Measurements from ENCODE around the gene LRRC52.
A peak's percentile ranks its signal among the peaks of the same experiment; 100 is the strongest.
"Not testable (repeated sequence)": the region's sequence is repeated elsewhere in the genome, so short reads cannot be mapped to it uniquely, and the experiment has no call there.

Gene LRRC52

DNA sequence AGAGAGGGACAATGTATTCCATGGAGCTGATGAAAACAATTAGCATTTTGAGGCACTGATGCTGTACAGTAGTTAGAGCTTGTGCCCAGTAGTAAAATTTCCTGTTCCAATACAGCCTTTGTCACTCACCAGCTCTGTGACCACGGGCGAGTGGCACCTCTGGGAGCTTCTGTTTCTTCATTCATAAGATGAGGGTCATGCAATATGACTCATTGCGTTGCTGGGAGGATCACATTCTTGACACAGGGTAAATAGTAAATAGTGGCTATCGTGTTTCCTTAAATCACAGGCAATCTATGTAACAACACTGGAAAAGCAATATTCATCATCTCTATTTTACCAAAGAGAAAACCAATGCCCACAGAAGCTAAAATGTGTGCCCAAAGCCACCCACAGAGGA is 4.5 kb upstream of the LRRC52 start:
- no peak for DNase-seq

GRCh38 chr1:165539908-165540307 is 3.9 kb upstream of the LRRC52 start:
- no peak for DNase-seq

- no peak for DNase-seq
These were observed 1.7 kb upstream of the LRRC52 start for GRCh38 chr1:165542015-165542631.

DNA sequence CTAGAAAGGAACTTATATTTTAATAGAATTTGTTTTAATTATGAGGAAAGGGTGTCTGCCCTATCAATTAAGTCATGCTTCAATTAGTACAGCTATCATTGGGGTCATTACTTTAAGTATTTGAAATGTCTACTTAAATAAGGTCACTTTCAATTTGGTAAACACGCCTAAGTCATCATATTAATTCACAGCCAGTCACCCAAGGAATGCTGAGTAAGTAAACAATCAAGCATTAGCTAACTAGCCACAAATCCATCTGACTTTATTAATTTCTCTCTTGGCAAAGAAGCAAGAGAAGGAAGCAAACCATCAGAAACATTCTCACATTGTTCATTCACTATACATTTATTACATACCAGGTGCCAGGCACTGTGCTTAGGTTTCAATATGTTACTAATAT is 1.2 kb upstream of the LRRC52 start:
- no peak for DNase-seq

- DNase-seq: no peak
These were observed 1.2 kb downstream of the LRRC52 start for GRCh38 chr1:165544996-165545395.

GRCh38 chr1:165545974-165546373 is 2.2 kb downstream of the LRRC52 start:
- no peak for DNase-seq

DNA sequence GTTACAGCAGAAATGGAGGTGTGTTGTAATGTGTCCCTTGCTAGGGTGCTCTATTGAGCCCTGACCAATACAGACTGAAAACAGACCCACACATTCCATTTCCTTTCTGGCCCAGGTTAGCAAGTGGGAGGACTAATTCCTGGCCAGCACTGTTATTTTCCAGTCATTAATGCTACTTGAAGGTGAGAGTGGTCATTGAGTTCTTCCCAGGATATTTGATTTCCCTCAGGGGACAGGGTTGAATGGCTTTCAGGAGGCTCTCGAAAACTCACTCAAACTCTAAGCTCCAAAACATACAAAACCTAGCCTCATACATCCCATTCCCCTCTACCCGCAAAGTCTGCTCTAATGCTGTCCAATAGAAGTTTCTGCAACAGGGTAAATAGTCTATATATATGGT is 6.2 kb downstream of the LRRC52 start:
- peak; percentile 34 for DNase-seq

- no peak for DNase-seq
These were observed 7.7 kb downstream of the LRRC52 start for GRCh38 chr1:165551469-165551868.

DNA sequence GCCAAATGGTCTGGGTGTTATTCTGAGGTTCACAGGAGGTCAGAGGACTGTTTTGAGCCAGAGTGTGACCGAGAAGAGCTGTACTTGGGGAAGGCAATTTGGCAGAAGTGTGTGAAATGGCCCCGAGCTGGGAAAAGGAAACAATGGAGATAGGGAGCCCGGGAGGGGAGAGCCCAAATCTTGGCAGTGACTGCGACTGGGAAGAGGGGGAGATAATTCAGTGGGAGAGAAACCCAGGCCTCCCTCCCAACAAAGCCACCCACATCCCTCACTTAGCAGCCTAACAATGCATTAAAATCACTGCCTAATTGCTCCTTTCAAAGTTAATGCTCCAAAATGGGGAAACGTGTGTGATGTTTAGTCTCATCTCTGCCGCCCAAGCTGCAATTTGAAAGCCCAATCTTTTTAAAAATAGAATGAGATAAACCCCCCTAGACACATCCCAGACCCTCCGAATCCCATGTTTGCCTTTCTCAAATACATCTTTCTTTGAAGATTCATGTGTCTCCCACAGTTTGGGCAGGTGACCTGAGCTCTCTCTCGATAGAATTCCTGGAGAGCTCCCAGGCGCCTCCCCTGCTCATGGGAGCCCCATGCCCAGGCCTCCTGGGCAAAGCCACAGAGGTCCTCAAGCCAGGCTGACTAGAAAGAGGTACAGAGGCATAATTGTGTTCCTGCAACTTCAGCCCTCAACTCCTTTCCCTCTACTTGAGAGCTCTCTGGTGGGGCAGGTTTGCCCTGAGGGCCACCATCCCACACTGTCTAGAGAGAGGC is 17.3 kb downstream of the LRRC52 start:
- peak; percentile 21 for DNase-seq

- no peak for DNase-seq
These were observed 18.8 kb downstream of the LRRC52 start for GRCh38 chr1:165562571-165562970.

DNA sequence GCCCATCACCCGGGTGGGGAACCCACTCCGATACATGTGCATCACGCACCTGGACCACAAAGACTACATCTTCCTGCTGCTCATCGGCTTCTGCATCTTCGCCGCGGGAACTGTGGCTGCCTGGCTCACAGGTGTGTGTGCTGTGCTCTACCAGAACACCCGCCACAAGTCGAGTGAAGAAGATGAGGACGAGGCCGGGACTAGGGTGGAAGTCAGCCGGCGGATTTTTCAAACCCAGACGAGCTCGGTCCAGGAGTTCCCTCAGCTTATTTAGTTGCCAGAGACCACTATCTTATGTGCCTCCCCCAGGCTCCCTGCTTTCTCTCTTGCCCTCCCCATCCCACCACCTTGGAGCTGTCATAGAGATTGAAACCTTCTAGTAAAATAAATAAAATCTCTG is 19.8 kb downstream of the LRRC52 start:
- DNase-seq: no peak

DNA sequence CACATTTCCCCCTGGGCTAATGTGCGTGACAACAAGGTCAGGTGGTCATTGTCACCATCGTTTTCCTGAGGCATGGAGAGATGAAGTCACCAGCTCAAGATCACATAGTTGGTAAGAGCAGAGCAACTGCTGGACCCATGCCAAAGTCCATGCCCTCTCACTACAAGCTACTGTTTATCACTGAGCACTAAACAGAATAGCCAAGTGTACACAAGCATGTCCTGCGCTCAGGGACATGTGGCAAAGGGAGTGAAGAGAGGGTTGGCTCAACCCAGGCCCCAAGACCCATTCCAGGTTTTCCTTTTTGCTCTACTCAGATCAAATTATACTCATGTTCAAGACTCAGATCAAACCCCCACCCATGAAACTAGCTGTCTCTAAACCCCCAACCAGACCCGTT is 20.8 kb downstream of the LRRC52 start:
- no peak for DNase-seq

DNA sequence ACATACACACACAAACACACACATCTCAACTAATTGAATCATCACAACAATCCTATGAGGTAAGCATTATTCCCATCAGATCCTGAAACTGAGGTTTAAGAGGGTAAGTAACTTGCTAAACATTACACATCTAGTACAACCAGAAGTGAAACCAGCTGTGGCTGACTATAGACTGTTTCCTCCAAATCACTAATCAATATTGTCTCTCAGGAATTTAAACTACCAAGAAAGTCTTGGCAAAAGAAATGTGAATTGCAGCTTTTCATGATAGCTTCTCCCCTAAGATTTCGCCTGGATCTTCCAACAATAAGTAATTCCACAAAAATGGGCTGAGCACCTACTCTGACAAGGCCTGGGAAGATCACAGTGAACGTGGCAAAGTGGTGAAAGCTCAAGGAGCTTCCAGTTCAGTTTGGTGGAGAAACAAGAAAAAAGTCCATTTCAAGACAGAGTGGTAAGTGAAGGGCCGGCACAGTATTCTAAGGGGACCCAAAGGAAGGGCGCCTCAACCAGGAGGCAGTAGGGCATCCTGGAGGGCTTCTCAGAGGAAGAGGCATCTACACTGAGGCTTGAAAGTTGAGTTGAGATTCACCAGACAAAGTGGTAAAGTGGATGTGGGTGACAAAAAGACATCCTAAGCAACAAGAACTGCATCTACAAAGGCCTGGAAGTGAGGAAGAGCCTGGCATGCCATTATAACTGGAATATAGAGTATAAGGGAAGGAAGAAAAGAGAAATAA is 22.1 kb downstream of the LRRC52 start:
- DNase-seq: no peak

DNA sequence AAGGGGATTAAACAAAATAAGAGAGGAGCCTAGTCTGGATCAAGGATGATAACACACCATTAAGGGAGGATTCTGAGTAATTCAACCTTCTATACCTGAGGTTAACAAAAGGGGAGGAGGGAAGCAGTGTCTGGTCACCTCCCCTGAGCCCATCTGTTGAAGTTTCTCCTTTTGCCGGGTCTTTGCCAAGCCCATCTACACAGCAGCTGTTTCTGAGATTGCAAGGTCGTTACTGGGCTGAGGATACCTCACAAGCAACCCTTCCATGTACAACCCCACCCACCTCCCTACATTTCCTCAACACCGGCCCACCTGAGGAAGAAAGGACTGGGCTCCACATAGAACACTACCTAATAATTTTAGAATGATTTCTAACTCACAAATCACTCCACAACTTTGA is 26.3 kb downstream of the LRRC52 start:
- no peak for DNase-seq

GRCh38 chr1:165573787-165574186 is 30.0 kb downstream of the LRRC52 start:
- DNase-seq: no peak

DNA sequence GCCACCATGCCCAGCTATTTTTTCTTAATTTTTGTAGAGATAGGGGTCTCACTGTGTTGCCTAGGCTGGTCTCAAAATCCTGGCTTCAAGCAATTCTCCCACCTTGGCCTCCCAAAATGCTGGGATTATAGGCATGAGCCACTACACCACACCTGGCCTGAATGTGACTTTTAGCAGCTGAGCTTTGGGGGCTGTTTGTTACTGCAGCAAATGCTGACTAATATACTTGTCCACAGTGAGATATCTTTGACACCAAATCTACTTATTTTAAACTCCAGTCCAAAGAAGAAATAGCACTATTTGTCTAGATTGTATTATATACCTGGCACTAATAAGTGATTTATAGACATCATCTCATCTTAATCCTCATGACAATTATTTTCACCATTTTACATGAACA is 30.5 kb downstream of the LRRC52 start:
- no peak for DNase-seq

DNA sequence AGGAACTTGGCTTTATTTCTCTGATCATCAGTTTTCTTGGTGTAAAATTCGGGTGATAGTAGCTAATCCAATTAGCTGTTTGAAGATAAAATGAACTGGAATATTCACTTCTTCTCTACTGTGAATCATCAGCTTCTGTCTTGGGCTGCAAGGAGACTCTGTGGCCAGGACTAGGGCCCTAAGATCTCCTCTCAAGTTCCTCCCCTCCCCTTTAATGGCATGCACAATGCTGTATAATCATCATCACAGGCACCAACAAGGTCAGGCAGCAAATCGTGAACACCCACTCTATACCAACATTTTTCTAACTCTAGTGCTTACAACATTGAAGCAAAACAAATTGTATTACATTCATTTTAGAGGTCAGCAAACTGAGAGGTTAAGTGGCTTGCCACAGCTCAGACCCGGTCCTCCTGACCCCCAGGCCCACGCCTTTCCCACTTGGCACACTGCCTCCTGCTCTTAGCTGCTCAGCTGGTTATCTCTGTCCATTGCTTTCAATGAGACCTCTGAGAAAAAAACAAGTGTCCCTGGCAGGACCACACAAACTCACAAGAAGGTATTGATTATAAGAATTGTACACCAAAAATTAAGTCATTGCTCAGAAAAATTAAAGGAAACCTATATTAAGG is 31.8 kb downstream of the LRRC52 start:
- no peak for DNase-seq

DNA sequence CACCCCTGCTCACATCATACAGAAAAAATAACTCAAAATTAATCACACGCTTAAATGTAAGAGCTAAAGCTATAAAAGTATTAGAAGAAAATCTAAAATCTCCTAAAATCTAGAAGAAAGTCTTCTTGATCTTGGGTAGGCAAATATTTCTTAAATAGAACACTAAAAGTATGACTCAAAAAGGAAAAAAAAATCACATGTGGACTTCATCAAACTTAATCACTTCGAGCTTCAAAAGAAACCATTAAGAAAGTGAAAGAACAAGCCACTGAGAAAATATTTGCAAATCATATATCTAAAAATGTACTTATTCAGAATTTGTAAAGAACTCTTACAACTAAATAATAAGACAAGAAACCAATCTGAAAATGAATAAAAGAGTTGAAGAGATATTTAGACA is 32.7 kb downstream of the LRRC52 start:
- no peak for DNase-seq

DNA sequence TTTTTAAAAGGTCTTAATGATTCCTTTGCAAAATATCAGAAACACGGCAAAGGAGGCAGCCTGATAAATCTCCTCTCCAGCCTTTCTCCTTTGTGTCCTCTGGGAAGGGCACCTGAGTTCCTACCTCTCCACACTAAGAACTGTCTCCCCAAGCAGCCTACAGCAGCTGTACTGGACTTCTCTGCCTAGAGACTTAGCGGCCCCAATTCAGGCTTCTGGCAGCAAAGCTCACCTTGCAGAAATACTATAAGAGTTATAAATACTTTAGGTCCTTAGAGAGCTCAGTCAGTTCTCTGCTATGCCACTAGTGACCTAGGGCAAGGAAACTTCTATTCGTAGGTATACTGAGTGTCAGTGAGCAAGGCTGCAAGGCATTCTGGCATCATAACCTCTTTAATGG is 33.9 kb downstream of the LRRC52 start:
- DNase-seq: no peak

DNA sequence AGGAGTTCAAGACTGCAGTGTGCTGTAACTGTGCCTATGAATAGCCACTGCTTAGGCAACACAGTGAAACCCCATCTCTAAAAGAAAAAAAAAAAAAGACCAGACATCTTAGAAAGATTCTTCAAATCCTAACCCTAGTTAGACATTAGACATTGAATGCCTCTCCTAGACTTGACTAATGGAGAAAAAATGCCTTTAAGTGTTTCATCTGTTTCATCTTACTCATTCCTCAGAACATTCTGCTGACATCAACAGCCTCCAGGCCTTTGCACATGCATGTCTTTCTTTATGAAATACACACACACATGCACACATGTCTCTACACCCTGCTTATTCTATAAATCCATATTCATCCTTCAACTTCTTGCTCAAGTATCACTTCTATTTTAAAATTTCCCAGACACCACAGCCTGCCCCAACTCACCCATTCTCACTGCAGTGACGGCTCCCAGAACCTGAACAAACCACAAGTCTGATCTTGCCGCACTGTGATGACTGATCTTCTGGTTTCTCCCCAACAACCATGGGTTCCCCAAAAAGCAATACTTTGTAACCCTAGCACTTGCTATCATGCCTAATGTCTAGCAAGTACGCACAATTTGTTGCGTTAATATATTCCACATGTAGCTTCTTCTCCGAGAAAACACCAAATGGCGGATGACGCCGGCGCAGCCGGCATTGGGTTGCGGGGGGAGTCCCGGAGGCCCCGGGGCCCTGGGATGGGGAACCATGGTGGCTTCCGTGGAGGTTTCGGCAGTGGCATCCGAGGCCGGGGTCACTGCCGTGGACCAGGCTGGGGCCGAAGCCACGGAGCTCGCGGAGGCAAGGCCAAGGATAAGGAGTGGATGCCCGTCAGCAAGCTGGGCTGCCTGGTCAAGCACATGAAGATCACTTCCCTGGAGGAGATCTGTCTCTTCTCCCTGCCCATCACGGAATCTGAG is 37.4 kb downstream of the LRRC52 start:
- no peak for DNase-seq

DNA sequence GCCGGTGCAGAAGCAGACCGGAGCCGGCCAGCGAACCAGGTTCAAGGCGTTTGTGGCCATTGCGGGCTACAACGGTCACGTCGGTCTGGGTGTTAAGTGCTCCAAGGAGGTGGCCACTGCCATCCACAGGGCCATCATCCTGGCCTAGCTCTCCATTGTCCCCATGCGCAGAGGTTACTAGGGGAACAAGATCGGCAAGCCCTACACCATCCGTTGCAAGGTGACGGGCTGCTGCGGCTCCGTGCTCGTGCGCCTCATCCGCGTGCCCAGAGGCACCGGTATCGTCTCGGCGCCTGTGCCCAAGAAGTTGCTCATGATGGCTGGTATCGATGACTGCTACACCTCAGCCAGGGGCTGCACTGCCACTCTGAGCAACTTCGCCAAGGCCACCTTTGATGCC is 38.1 kb downstream of the LRRC52 start:
- DNase-seq: no peak

- no peak for DNase-seq
These were observed 42.6 kb downstream of the LRRC52 start for GRCh38 chr1:165586398-165586797.

- DNase-seq: not testable (repeated sequence)
These were observed 47.6 kb downstream of the LRRC52 start for GRCh38 chr1:165591391-165591790.
